ENCODE results near the gene MPZL1.

Gene MPZL1

GRCh38 chr1:167706363-167706762, 15.4 kb upstream of the MPZL1 start:
- Histone ChIP-seq H3K9ac (ENCODE audit: low read depth in 1 of 2, low read length in 2 of 2) (no peak overlapping the region), H3K9me3 (ENCODE audit: control insufficient read depth in 1 of 2, low read length in 2 of 2) (no peaks in the 10 kb centered on the region), H3K27me3 (ENCODE audit: control insufficient read depth in 1 of 2, insufficient read depth in 2 of 2, low read length in 2 of 2) (no peaks in the 10 kb centered on the region), H3K4me3 (ENCODE audit: low read depth in 1 of 2, low read length in 2 of 2) (no peak overlapping the region), H3K4me1 (ENCODE audit: control insufficient read depth in 1 of 2, insufficient read depth in 2 of 2, low read length in 2 of 2) (peaks cover 3% of the 10 kb centered on the region in 2 donors), H3K27ac (ENCODE audit: low read depth, low read length) (no peak overlapping the region), H3K36me3 (ENCODE audit: control insufficient read depth in 1 of 2, insufficient read depth in 2 of 2, low read length in 2 of 2) (peaks cover 6 to 22% of the 10 kb centered on the region in 2 donors)

- H3K4me1 ChIP-seq (ENCODE audit: control insufficient read depth in 1 of 2, insufficient read depth in 2 of 2, low read length in 2 of 2) = peaks cover 5 to 7% of the 10 kb centered on the region in 2 donors
- no peak overlapping the region for H3K4me3 ChIP-seq (ENCODE audit: low read depth in 1 of 2, low read length in 2 of 2)
- peaks cover 6 to 15% of the 10 kb centered on the region in 2 donors for H3K36me3 ChIP-seq (ENCODE audit: control insufficient read depth in 1 of 2, insufficient read depth in 2 of 2, low read length in 2 of 2)
- no peak overlapping the region for H3K27ac ChIP-seq (ENCODE audit: low read depth, low read length)
- H3K9ac ChIP-seq (ENCODE audit: low read depth in 1 of 2, low read length in 2 of 2) = no peak overlapping the region
- no peaks in the 10 kb centered on the region for H3K27me3 ChIP-seq (ENCODE audit: control insufficient read depth in 1 of 2, insufficient read depth in 2 of 2, low read length in 2 of 2)
- H3K9me3 ChIP-seq (ENCODE audit: control insufficient read depth in 1 of 2, low read length in 2 of 2) = no peaks in the 10 kb centered on the region
These were observed 14.6 kb upstream of the MPZL1 start for GRCh38 chr1:167706931-167707877.

- Histone ChIP-seq H3K27ac (ENCODE audit: low read depth, low read length) (no peak overlapping the region), H3K9me3 (ENCODE audit: control insufficient read depth in 1 of 2, low read length in 2 of 2) (no peaks in the 10 kb centered on the region), H3K9ac (ENCODE audit: low read depth in 1 of 2, low read length in 2 of 2) (no peak overlapping the region), H3K27me3 (ENCODE audit: control insufficient read depth in 1 of 2, insufficient read depth in 2 of 2, low read length in 2 of 2) (no peaks in the 10 kb centered on the region), H3K4me3 (ENCODE audit: low read depth in 1 of 2, low read length in 2 of 2) (no peak overlapping the region), H3K4me1 (ENCODE audit: control insufficient read depth in 1 of 2, insufficient read depth in 2 of 2, low read length in 2 of 2) (peaks cover 5 to 7% of the 10 kb centered on the region in 2 donors), H3K36me3 (ENCODE audit: control insufficient read depth in 1 of 2, insufficient read depth in 2 of 2, low read length in 2 of 2) (peaks cover 6 to 13% of the 10 kb centered on the region in 2 donors)
These were observed 13.8 kb upstream of the MPZL1 start for GRCh38 chr1:167707942-167708341.

GRCh38 chr1:167708940-167709389, 12.8 kb upstream of the MPZL1 start:
- H3K27me3 ChIP-seq (ENCODE audit: control insufficient read depth in 1 of 2, insufficient read depth in 2 of 2, low read length in 2 of 2) = no peaks in the 10 kb centered on the region

GRCh38 chr1:167710836-167711235, 10.9 kb upstream of the MPZL1 start:
- H3K4me3 ChIP-seq (ENCODE audit: low read depth in 1 of 2, low read length in 2 of 2) = no peak overlapping the region
- H3K9ac ChIP-seq (ENCODE audit: low read depth in 1 of 2, low read length in 2 of 2) = no peak overlapping the region
- H3K27me3 ChIP-seq (ENCODE audit: control insufficient read depth in 1 of 2, insufficient read depth in 2 of 2, low read length in 2 of 2) = no peaks in the 10 kb centered on the region
- H3K27ac ChIP-seq (ENCODE audit: low read depth, low read length) = no peak overlapping the region
- H3K36me3 ChIP-seq (ENCODE audit: control insufficient read depth in 1 of 2, insufficient read depth in 2 of 2, low read length in 2 of 2) = no peaks in the 10 kb centered on the region
- peaks cover 16 to 21% of the 10 kb centered on the region in 2 donors for H3K4me1 ChIP-seq (ENCODE audit: control insufficient read depth in 1 of 2, insufficient read depth in 2 of 2, low read length in 2 of 2)
- H3K9me3 ChIP-seq (ENCODE audit: control insufficient read depth in 1 of 2, low read length in 2 of 2) = no peaks in the 10 kb centered on the region

More at GRCh38 chr1:167708940-167709389, 12.8 kb upstream of the MPZL1 start:
- H3K9ac ChIP-seq (ENCODE audit: low read depth in 1 of 2, low read length in 2 of 2) = no peak overlapping the region
- H3K9me3 ChIP-seq (ENCODE audit: control insufficient read depth in 1 of 2, low read length in 2 of 2) = no peaks in the 10 kb centered on the region
- H3K36me3 ChIP-seq (ENCODE audit: control insufficient read depth in 1 of 2, insufficient read depth in 2 of 2, low read length in 2 of 2) = peaks cover under 1 to 7% of the 10 kb centered on the region in 2 donors
- no peak overlapping the region for H3K4me3 ChIP-seq (ENCODE audit: low read depth in 1 of 2, low read length in 2 of 2)
- peaks cover 14 to 15% of the 10 kb centered on the region in 2 donors for H3K4me1 ChIP-seq (ENCODE audit: control insufficient read depth in 1 of 2, insufficient read depth in 2 of 2, low read length in 2 of 2)
- no peak overlapping the region for H3K27ac ChIP-seq (ENCODE audit: low read depth, low read length)

- H3K4me1 ChIP-seq (ENCODE audit: control insufficient read depth in 1 of 2, insufficient read depth in 2 of 2, low read length in 2 of 2) = peaks cover 17 to 22% of the 10 kb centered on the region in 2 donors
- no peaks in the 10 kb centered on the region for H3K36me3 ChIP-seq (ENCODE audit: control insufficient read depth in 1 of 2, insufficient read depth in 2 of 2, low read length in 2 of 2)
- no peak overlapping the region for H3K4me3 ChIP-seq (ENCODE audit: low read depth in 1 of 2, low read length in 2 of 2)
- H3K27ac ChIP-seq (ENCODE audit: low read depth, low read length) = no peak overlapping the region
- no peaks in the 10 kb centered on the region for H3K27me3 ChIP-seq (ENCODE audit: control insufficient read depth in 1 of 2, insufficient read depth in 2 of 2, low read length in 2 of 2)
- H3K9me3 ChIP-seq (ENCODE audit: control insufficient read depth in 1 of 2, low read length in 2 of 2) = no peaks in the 10 kb centered on the region
- H3K9ac ChIP-seq (ENCODE audit: low read depth in 1 of 2, low read length in 2 of 2) = no peak overlapping the region
These were observed 10.0 kb upstream of the MPZL1 start for GRCh38 chr1:167711797-167712196.

- no peaks in the 10 kb centered on the region for H3K36me3 ChIP-seq (ENCODE audit: control insufficient read depth in 1 of 2, insufficient read depth in 2 of 2, low read length in 2 of 2)
- H3K27ac ChIP-seq (ENCODE audit: low read depth, low read length) = peak overlapping the region; percentile 82
- H3K27me3 ChIP-seq (ENCODE audit: control insufficient read depth in 1 of 2, insufficient read depth in 2 of 2, low read length in 2 of 2) = no peaks in the 10 kb centered on the region
- no peaks in the 10 kb centered on the region for H3K9me3 ChIP-seq (ENCODE audit: control insufficient read depth in 1 of 2, low read length in 2 of 2)
- H3K4me1 ChIP-seq (ENCODE audit: control insufficient read depth in 1 of 2, insufficient read depth in 2 of 2, low read length in 2 of 2) = peaks cover 19 to 25% of the 10 kb centered on the region in 2 donors
- H3K9ac ChIP-seq (ENCODE audit: low read depth in 1 of 2, low read length in 2 of 2) = peak overlapping the region; percentile 71 to 72
- H3K4me3 ChIP-seq (ENCODE audit: low read depth in 1 of 2, low read length in 2 of 2) = peak overlapping the region; percentile 88 to 91
These were observed 8.3 kb upstream of the MPZL1 start for GRCh38 chr1:167713330-167714081.

- Histone ChIP-seq H3K4me1 (ENCODE audit: control insufficient read depth in 1 of 2, insufficient read depth in 2 of 2, low read length in 2 of 2) (peaks cover 19 to 25% of the 10 kb centered on the region in 2 donors), H3K27me3 (ENCODE audit: control insufficient read depth in 1 of 2, insufficient read depth in 2 of 2, low read length in 2 of 2) (no peaks in the 10 kb centered on the region), H3K9ac (ENCODE audit: low read depth in 1 of 2, low read length in 2 of 2) (peak overlapping the region; percentile 72 to 92), H3K9me3 (ENCODE audit: control insufficient read depth in 1 of 2, low read length in 2 of 2) (no peaks in the 10 kb centered on the region), H3K27ac (ENCODE audit: low read depth, low read length) (peak overlapping the region; percentile 82), H3K4me3 (ENCODE audit: low read depth in 1 of 2, low read length in 2 of 2) (peak overlapping the region; percentile 88 to 91), H3K36me3 (ENCODE audit: control insufficient read depth in 1 of 2, insufficient read depth in 2 of 2, low read length in 2 of 2) (no peaks in the 10 kb centered on the region)
These were observed 7.7 kb upstream of the MPZL1 start for GRCh38 chr1:167714098-167714438.

- Histone ChIP-seq H3K4me3 (ENCODE audit: low read depth in 1 of 2, low read length in 2 of 2) (peak overlapping the region; percentile 88 to 91), H3K4me1 (ENCODE audit: control insufficient read depth in 1 of 2, insufficient read depth in 2 of 2, low read length in 2 of 2) (peaks cover 19 to 25% of the 10 kb centered on the region in 2 donors), H3K9me3 (ENCODE audit: control insufficient read depth in 1 of 2, low read length in 2 of 2) (no peaks in the 10 kb centered on the region), H3K27me3 (ENCODE audit: control insufficient read depth in 1 of 2, insufficient read depth in 2 of 2, low read length in 2 of 2) (no peaks in the 10 kb centered on the region), H3K9ac (ENCODE audit: low read depth in 1 of 2, low read length in 2 of 2) (peak overlapping the region; percentile 72 to 92), H3K36me3 (ENCODE audit: control insufficient read depth in 1 of 2, insufficient read depth in 2 of 2, low read length in 2 of 2) (no peaks in the 10 kb centered on the region), H3K27ac (ENCODE audit: low read depth, low read length) (peak overlapping the region; percentile 82)
These were observed 7.2 kb upstream of the MPZL1 start for GRCh38 chr1:167714439-167715156.

Measured in duodenal mucosa (tissue), 2 donors.